Peyer's patch (tissue), 4 donors: ENCODE data around the gene SCN5A.

Experiments
- CTCF ChIP-seq, 6 experiments: fragments of 450-650 bp in 4 of 6; fragments of 200-600 bp in 2 of 6; sonication (generic) in 1 of 6; IDR thresholded peaks; one replicate each; pipeline ENCODE4 v1.5.1; 2017 to 2019; ENCODE audit warnings: antibody characterized with exemption in 6 of 6, mild to moderate bottlenecking in 3 of 6, moderate library complexity in 1 of 6
- POLR2A ChIP-seq, 2 donors: fragments of 450-650 bp; IDR thresholded peaks; one replicate each; pipeline ENCODE4 v1.5.1; 2017; ENCODE audit warnings: antibody characterized with exemption in 2 of 2, mild to moderate bottlenecking in 2 of 2, moderate library complexity in 2 of 2

GRCh38 chr3:38632989-38633388 is 16.5 kb downstream of the SCN5A start:
- TF ChIP-seq POLR2A (IDR thresholded peaks at IDR 0.05): no peak
- no peak for TF ChIP-seq CTCF (IDR thresholded peaks at IDR 0.05)
